Upper lobe of left lung (tissue), 6 donors: ENCODE measurements around the gene GRAMD4. TPM values are rescaled to one million over a fixed set of nuclear protein-coding genes. Genes with fewer than 3 reads are reported as not detected.

ENCODE experiments used
- ATAC-seq, 2 donors: fragments of 200-7000 bp; cut with Tn5 transposase; one replicate each; pipeline ENCODE4 v1.9.1; 2022; ENCODE audit warnings: mild to moderate bottlenecking in 2 of 2, moderate library complexity in 2 of 2; ENCODE audit not compliant: low FRiP score in 2 of 2
- DNase-seq, 2 donors: peaks; one replicate each; pipeline ENCODE4 v3.0.0-alpha.2; 2019 to 2020
- H3K27ac ChIP-seq, 4 donors: fragments of 200-600 bp; sonication (generic); one replicate each; pipeline ENCODE4 v1.5.1; 2016 to 2019
- H3K27me3 ChIP-seq, 4 donors: fragments of 200-600 bp; sonication (generic); one replicate each; pipeline ENCODE4 v1.5.1; 2017 to 2019
- H3K36me3 ChIP-seq, 4 donors: fragments of 200-600 bp; sonication (generic); one replicate each; pipeline ENCODE4 v1.5.1; 2016 to 2019
- H3K4me1 ChIP-seq, 4 donors: fragments of 200-600 bp; sonication (generic); one replicate each; pipeline ENCODE4 v1.5.1; 2018 to 2019
- H3K4me3 ChIP-seq, 4 donors: fragments of 200-600 bp; sonication (generic); one replicate each; pipeline ENCODE4 v1.5.1; 2017 to 2019; ENCODE audit warnings: mild to moderate bottlenecking in 2 of 4, moderate library complexity in 1 of 4
- H3K9me3 ChIP-seq, 4 donors: fragments of 200-600 bp; sonication (generic); one replicate each; pipeline ENCODE4 v1.5.1; 2018 to 2019
- CTCF ChIP-seq, 6 experiments: fragments of 450-650 bp in 4 of 6; fragments of 200-600 bp in 2 of 6; sonication (generic) in 2 of 6; IDR thresholded peaks; one replicate each; pipeline ENCODE4 v1.5.1; 2016 to 2019; ENCODE audit warnings: antibody characterized with exemption in 6 of 6
- EP300 ChIP-seq, 4 donors: sonication (generic); formaldehyde crosslinking; IDR thresholded peaks; one replicate each; pipeline ENCODE4 v1.5.1; 2017; ENCODE audit warnings: antibody characterized with exemption in 4 of 4, control low read depth in 2 of 4
- POLR2A ChIP-seq, 4 donors: fragments of 450-650 bp; IDR thresholded peaks; one replicate each; pipeline ENCODE4 v1.5.1; 2016 to 2017; ENCODE audit warnings: antibody characterized with exemption in 4 of 4, mild to moderate bottlenecking in 2 of 4
- POLR2AphosphoS5 ChIP-seq, 2 donors: sonication (generic); formaldehyde crosslinking; IDR thresholded peaks; one replicate each; pipeline ENCODE4 v1.5.1; 2017; ENCODE audit warnings: antibody characterized with exemption in 2 of 2
- WGBS, 2 donors: methylation state at CpG; one replicate each; pipeline ENCODE4 v1.1.5; 2017 to 2018; 5-methylcytosine and 5-hydroxymethylcytosine counted together
- total RNA-seq, 6 donors: library from RNA; depleted of rRNA in 4 of 6; stranded (reverse); fragments of >200 nt in 4 of 6; gene quantifications; one replicate each; pipeline versions ENCODE4 v1.1.0 to v1.2.1, GENCODE V29; 2016 to 2021
- donor health status: DM: no; HTN: no; CAD: no; lungs with moderate emphysema.
- donor health status: DM: no; HTN: yes; CAD: no; lungs with severe emphysema.

GRAMD4 gene
- total RNA-seq, 6 donors from 2014 or later, result 59.8 to 302 (median 104) TPM

GRCh38 chr22:46586531-46587011 lies 33.6 kb upstream of the GRAMD4 start:
- peak overlapping the region in 1 of 4 donors; percentile 76 for H3K27ac ChIP-seq
- no peak for TF ChIP-seq EP300 (IDR thresholded peaks at IDR 0.05)
- no peak for TF ChIP-seq POLR2A (IDR thresholded peaks at IDR 0.05)
- TF ChIP-seq CTCF (IDR thresholded peaks at IDR 0.05), result no peak
- TF ChIP-seq POLR2AphosphoS5 (IDR thresholded peaks at IDR 0.05), result no peak
- peaks cover 15 to 51% (median 43%) of the 10 kb centered on the region in 4 donors for H3K4me1 ChIP-seq
- no peak overlapping the region for H3K4me3 ChIP-seq
- H3K36me3 ChIP-seq, result no peaks in the 10 kb centered on the region
- ATAC-seq (no peak), DNase-seq (no peak)
- WGBS, 2 donors, result 86 to 97% methylated on average over 9 to 12 of the region's 12 CpGs
- no peaks in the 10 kb centered on the region for H3K27me3 ChIP-seq
- no peaks in the 10 kb centered on the region for H3K9me3 ChIP-seq

- no peak for DNase-seq
- WGBS, 2 donors, result 66 to 86% methylated on average over 6 to 9 of the region's 9 CpGs
- Histone ChIP-seq H3K36me3 (no peaks in the 10 kb centered on the region), H3K4me1 (peaks cover 14 to 49% (median 41%) of the 10 kb centered on the region in 4 donors), H3K4me3 (no peak overlapping the region), H3K27ac (peak overlapping the region in 2 of 4 donors; percentile 37 to 76), H3K9me3 (no peaks in the 10 kb centered on the region), H3K27me3 (no peaks in the 10 kb centered on the region)
- peak in 1 of 2 donors; percentile 2 for ATAC-seq
- TF ChIP-seq POLR2AphosphoS5 (IDR thresholded peaks at IDR 0.05) (no peak), EP300 (IDR thresholded peaks at IDR 0.05) (no peak), POLR2A (IDR thresholded peaks at IDR 0.05) (no peak), CTCF (IDR thresholded peaks at IDR 0.05) (no peak)
These were observed 33.1 kb upstream of the GRAMD4 start for GRCh38 chr22:46587061-46587460.

GRCh38 chr22:46587492-46588278 lies 32.5 kb upstream of the GRAMD4 start:
- ATAC-seq, result peak in 1 of 2 donors; percentile 47
- H3K4me1 ChIP-seq, result peaks cover 18 to 50% (median 42%) of the 10 kb centered on the region in 4 donors

GRCh38 chr22:46588279-46589140 lies 31.7 kb upstream of the GRAMD4 start:
- Histone ChIP-seq H3K36me3 (no peaks in the 10 kb centered on the region), H3K4me1 (peaks cover 21 to 49% (median 44%) of the 10 kb centered on the region in 4 donors), H3K9me3 (no peaks in the 10 kb centered on the region), H3K27ac (peak overlapping the region in 2 of 4 donors; percentile 10 to 76), H3K27me3 (no peaks in the 10 kb centered on the region), H3K4me3 (no peak overlapping the region)
- DNase-seq (peak; percentile 59 to 70), ATAC-seq (peak in 1 of 2 donors; percentile 65)
- TF ChIP-seq POLR2A (IDR thresholded peaks at IDR 0.05), result no peak
- TF ChIP-seq EP300 (IDR thresholded peaks at IDR 0.05), result no peak
- TF ChIP-seq POLR2AphosphoS5 (IDR thresholded peaks at IDR 0.05), result no peak
- no peak for TF ChIP-seq CTCF (IDR thresholded peaks at IDR 0.05)
- 73 to 75% methylated on average over 22 to 29 of the region's 29 CpGs for WGBS, 2 donors

More at GRCh38 chr22:46587492-46588278, 32.5 kb upstream of the GRAMD4 start:
- peak overlapping the region in 2 of 4 donors; percentile 37 to 76 for H3K27ac ChIP-seq
- H3K36me3 ChIP-seq, result no peaks in the 10 kb centered on the region
- H3K9me3 ChIP-seq, result no peaks in the 10 kb centered on the region
- TF ChIP-seq CTCF (IDR thresholded peaks at IDR 0.05), result no peak
- no peak for TF ChIP-seq POLR2A (IDR thresholded peaks at IDR 0.05)
- TF ChIP-seq POLR2AphosphoS5 (IDR thresholded peaks at IDR 0.05), result no peak
- TF ChIP-seq EP300 (IDR thresholded peaks at IDR 0.05), result no peak
- H3K4me3 ChIP-seq, result no peak overlapping the region
- WGBS, 2 donors, result 55 to 71% methylated on average over 11 to 21 of the region's 21 CpGs
- no peaks in the 10 kb centered on the region for H3K27me3 ChIP-seq
- DNase-seq, result peak in 1 of 2 donors; percentile 89
